Endothelial cell of umbilical vein (primary cell): ENCODE measurements around the gene HIPK4. TPM values are rescaled to one million over a fixed set of nuclear protein-coding genes. Genes with fewer than 3 reads are reported as not detected.

ENCODE experiments used
- BruUV-seq: library from RNA; stranded (reverse); fragments of 400-500 nt; replicated peaks from 2 replicates; lab custom pipeline; 2021; lab: Mats Ljungman, UMichigan
- CTCF ChIA-PET: fragments of 300-600, 350-600 bp; sonication (Branson Sonifier 250); formaldehyde crosslinking; loops from one replicate; lab custom pipeline; 2021; ENCODE audit warnings: antibody characterized with exemption, inconsistent platforms; lab: Charles Lee
- POLR2A ChIA-PET: fragments of 300-600, 350-600 bp; sonication (Branson Sonifier 250); formaldehyde crosslinking; loops from one replicate; lab custom pipeline; 2021; ENCODE audit warnings: antibody characterized with exemption, inconsistent platforms; lab: Charles Lee
- DNase-seq: peaks from one replicate; pipeline ENCODE4 v3.0.0-alpha.2; 2011; ENCODE audit warnings: low read depth, low spot score
- FAIRE-seq: peaks from 2 replicates; lab custom pipeline; 2011; peaks lifted over from hg19 to GRCh38; lab: Jason Lieb, UNC
- H2AFZ ChIP-seq: 2 replicates; pipeline ENCODE4 v1.6.0; 2012; ENCODE audit warnings: low read depth, low read length, control low read depth, inconsistent platforms
- H3K27ac ChIP-seq: 2 replicates; pipeline ENCODE4 v1.5.1; 2011; ENCODE audit warnings: low read depth, mild to moderate bottlenecking, control low read depth, low read length, moderate library complexity; ENCODE audit not compliant: insufficient read depth
- H3K27me3 ChIP-seq, 2 experiments: 2 replicates each; pipeline versions ENCODE4 v1.6.0 to v1.6.1; 2011; ENCODE audit warnings: low read length in 2 of 2, mixed read lengths in 1 of 2; ENCODE audit not compliant: control insufficient read depth in 2 of 2, insufficient read depth in 2 of 2
- H3K36me3 ChIP-seq, 2 experiments: 2 replicates in 1 of 2; 3 replicates in 1 of 2; pipeline ENCODE4 v1.5.1; 2011; ENCODE audit warnings: low read length in 2 of 2, mild to moderate bottlenecking in 1 of 2, moderate library complexity in 1 of 2; ENCODE audit not compliant: control insufficient read depth in 2 of 2, insufficient read depth in 2 of 2; ENCODE audit errors: extremely low read depth in 1 of 2
- H3K4me1 ChIP-seq: 3 replicates; pipeline ENCODE4 v1.5.1; 2011; ENCODE audit warnings: mild to moderate bottlenecking, low read length; ENCODE audit not compliant: control insufficient read depth, insufficient read depth; ENCODE audit errors: extremely low read depth
- H3K4me2 ChIP-seq: 2 replicates; pipeline ENCODE4 v1.6.1; 2011; ENCODE audit warnings: low read length, control low read depth, mixed read lengths; ENCODE audit not compliant: insufficient read depth
- H3K4me3 ChIP-seq, 3 experiments: fragments of 200-600 bp in 1 of 3; sonication (generic), shearing (Covaris generic) in 1 of 3; replicated peaks in 1 of 3; 2 replicates each; pipeline ENCODE4 v1.5.1; 2011 to 2016; ENCODE audit warnings: control low read depth in 3 of 3, low read length in 3 of 3, mild to moderate bottlenecking in 2 of 3, inconsistent platforms in 1 of 3, low read depth in 1 of 3, moderate library complexity in 1 of 3; ENCODE audit not compliant: insufficient read depth in 1 of 3
- H3K79me2 ChIP-seq: 2 replicates; pipeline ENCODE4 v1.6.0; 2012; ENCODE audit warnings: low read length, inconsistent platforms; ENCODE audit not compliant: control insufficient read depth, insufficient read depth
- H3K9ac ChIP-seq: replicated peaks from 2 replicates; pipeline ENCODE3; 2011; ENCODE audit warnings: low read length, control low read depth; ENCODE audit not compliant: insufficient read depth; ENCODE audit errors: extremely low read depth
- H3K9me1 ChIP-seq: replicated peaks from 3 replicates; pipeline ENCODE4 v1.6.0; 2011; ENCODE audit warnings: mild to moderate bottlenecking, low read length; ENCODE audit not compliant: control insufficient read depth, insufficient read depth; ENCODE audit errors: extremely low read depth
- H3K9me3 ChIP-seq: replicated peaks from 2 replicates; pipeline ENCODE4 v1.5.1; 2012; ENCODE audit warnings: low read length, inconsistent platforms; ENCODE audit not compliant: control insufficient read depth, insufficient read depth
- H4K20me1 ChIP-seq: replicated peaks from 2 replicates; pipeline ENCODE3; 2011; ENCODE audit warnings: mild to moderate bottlenecking, low read length; ENCODE audit not compliant: control insufficient read depth, insufficient read depth; ENCODE audit errors: extremely low read depth
- CTCF ChIP-seq, 2 donors: IDR thresholded peaks; 1 replicate in 1 of 2; 2 replicates in 1 of 2; pipeline ENCODE4 v1.5.1; 2011; ENCODE audit warnings: low read length in 2 of 2, mild to moderate bottlenecking in 2 of 2, moderate library complexity in 2 of 2, control low read depth in 1 of 2, inconsistent platforms in 1 of 2, low read depth in 1 of 2; ENCODE audit not compliant: insufficient read depth in 1 of 2; ENCODE audit errors: extremely low read depth in 1 of 2
- EZH2 ChIP-seq: IDR thresholded peaks from 2 replicates; pipeline ENCODE4 v1.6.1; 2012; ENCODE audit warnings: borderline replicate concordance, low read depth, mild to moderate bottlenecking, moderate library complexity, low read length, inconsistent platforms; ENCODE audit not compliant: severe bottlenecking
- FOS ChIP-seq: IDR thresholded peaks from 2 replicates; pipeline ENCODE4 v1.6.1; 2011; ENCODE audit warnings: mild to moderate bottlenecking, low read length, moderate library complexity, borderline replicate concordance; ENCODE audit not compliant: insufficient read depth
- GATA2 ChIP-seq: IDR thresholded peaks from 2 replicates; pipeline ENCODE4 v1.7.0; 2011; ENCODE audit warnings: low read depth, mild to moderate bottlenecking, moderate library complexity, mixed read lengths, low read length; ENCODE audit not compliant: insufficient read length, insufficient read depth
- JUN ChIP-seq: IDR thresholded peaks from 2 replicates; pipeline ENCODE4 v1.6.1; 2011; ENCODE audit warnings: borderline replicate concordance, low read depth; ENCODE audit not compliant: insufficient read length, insufficient read depth
- MAX ChIP-seq: IDR thresholded peaks from 2 replicates; pipeline ENCODE4 v1.6.1; 2011; ENCODE audit not compliant: insufficient read depth, insufficient read length
- MYC ChIP-seq: IDR thresholded peaks from one replicate; pipeline ENCODE4 v1.6.1; 2011; ENCODE audit warnings: mild to moderate bottlenecking, low read depth, low read length
- POLR2A ChIP-seq: IDR thresholded peaks from 2 replicates; pipeline ENCODE4 v1.6.1; 2012; ENCODE audit warnings: low read depth, mild to moderate bottlenecking, control low read depth, low read length
- POLR2AphosphoS5 ChIP-seq: IDR thresholded peaks from 2 replicates; pipeline ENCODE4 v1.6.1; 2012; ENCODE audit warnings: low read depth, mild to moderate bottlenecking, control low read depth, low read length, moderate library complexity; ENCODE audit not compliant: insufficient read depth
- dilution Hi-C: fragments of 300-500 bp; cut with MboI; formaldehyde crosslinking; loops from one replicate; pipeline ENCODE4 v1.15.0; 2019; ENCODE audit warnings: low sequenced_read_pairs; ENCODE audit not compliant: extremely low pct_ligation_motif_present
- intact Hi-C: fragments of 100-400 bp; cut with micrococcal nuclease; formaldehyde crosslinking; loops from one replicate; pipeline ENCODE4 v1.10.0; 2022
- polyA plus RNA-seq, 4 experiments: library from polyadenylated mRNA; depleted of rRNA in 3 of 4; stranded (reverse) in 3 of 4; unstranded in 1 of 4; fragments of >200 nt; gene quantifications; 2 replicates each; pipeline versions ENCODE4 v1.2.1 to v1.2.3, GENCODE V29; 2011 to 2012; ENCODE audit warnings: missing spikeins in 1 of 4
- total RNA-seq: library from RNA; stranded (reverse); gene quantifications from 2 replicates; pipeline ENCODE4 v1.2.3, GENCODE V29; 2021

The HIPK4 gene
- total and polyA plus RNA-seq, 2 donors (not counting 3 experiments of a cell fraction or from before 2014, with no cell fraction given): 0.12 TPM; not detected in 1

- no peak for TF ChIP-seq JUN
- no peak for TF ChIP-seq EZH2
- TF ChIP-seq MYC: no peak
- no peak for TF ChIP-seq MAX
- no peak for TF ChIP-seq POLR2AphosphoS5
- TF ChIP-seq GATA2: no peak
- TF ChIP-seq POLR2A: no peak
- TF ChIP-seq FOS: no peak
- TF ChIP-seq CTCF (IDR thresholded peaks at IDR 0.05; ENCODE audit: extremely low read depth in 1 of 2, insufficient read depth in 1 of 2, low read depth in 1 of 2, low read length in 2 of 2): no peak
- Histone ChIP-seq H4K20me1 (no peaks in the 10 kb centered on the region), H2AFZ (no peak overlapping the region), H3K9me3 (no peaks in the 10 kb centered on the region), H3K4me2 (no peak overlapping the region), H3K9ac (no peak overlapping the region), H3K4me3 (no peak overlapping the region), H3K36me3 (no peaks in the 10 kb centered on the region), H3K79me2 (no peaks in the 10 kb centered on the region), H3K27me3 (no peaks in the 10 kb centered on the region), H3K27ac (no peak overlapping the region), H3K9me1 (no peaks in the 10 kb centered on the region), H3K4me1 (peaks cover 2% of the 10 kb centered on the region)
- FAIRE-seq: no peak
- no TSS peak for BruUV-seq
- dilution Hi-C loops: no loop called here
- ChIA-PET POLR2A (no interaction called here), CTCF (no interaction called here)
- no peak for DNase-seq
- intact Hi-C loops: loop anchor here (5.0 kb wide), 3 partner anchors 33 to 308 kb away; partner anchors contain the start of genes C19orf47, PLD3 and ZNF780A
Measured at GRCh38 chr19:40400559-40400958, 10.6 kb upstream of the HIPK4 start.
